Activated CD8-positive, alpha-beta T cell treated with anti-CD3 and anti-CD28 coated beads for 36 hours (primary cell): ENCODE results near the gene GPR4. TPM values are rescaled to one million over a fixed set of nuclear protein-coding genes. Genes with fewer than 3 reads are reported as not detected.
A peak's percentile ranks its signal among the peaks of the same experiment; 100 is the strongest.

Source experiments
- ATAC-seq: fragments of 200-7000 bp; cut with Tn5 transposase; one replicate; pipeline ENCODE4 v1.10.0; 2021; ENCODE audit warnings: mild to moderate bottlenecking, moderate library complexity
- CTCF ChIA-PET: fragments of 350-600 bp; sonication (Branson Sonifier 250); formaldehyde crosslinking; loops from one replicate; lab custom pipeline; 2021; ENCODE audit warnings: antibody characterized with exemption; lab: Charles Lee
- POLR2A ChIA-PET: fragments of 350-600 bp; sonication (Branson Sonifier 250); formaldehyde crosslinking; loops from one replicate; lab custom pipeline; 2021; ENCODE audit warnings: antibody characterized with exemption; lab: Charles Lee
- DNase-seq: peaks from one replicate; pipeline ENCODE4 v3.0.0-alpha.2; 2020
- H3K27ac Mint-ChIP-seq: one replicate; pipeline ENCODE4 v1.8.0; 2021; ENCODE audit warnings: mild to moderate bottlenecking, mixed read lengths
- H3K27me3 Mint-ChIP-seq: one replicate; pipeline ENCODE4 v1.8.0; 2021; ENCODE audit warnings: mixed read lengths
- H3K36me3 Mint-ChIP-seq: one replicate; pipeline ENCODE4 v1.8.0; 2021; ENCODE audit warnings: low read depth, mixed read lengths
- H3K4me1 Mint-ChIP-seq: one replicate; pipeline ENCODE4 v1.8.0; 2021; ENCODE audit warnings: low read depth, mixed read lengths
- H3K4me3 Mint-ChIP-seq: one replicate; pipeline ENCODE4 v1.8.0; 2021; ENCODE audit warnings: mild to moderate bottlenecking, moderate library complexity, mixed read lengths
- H3K9me3 Mint-ChIP-seq: one replicate; pipeline ENCODE4 v1.8.0; 2021; ENCODE audit warnings: mixed read lengths
- CTCF ChIP-seq: fragments of 200-600 bp; IDR thresholded peaks from one replicate; pipeline ENCODE4 v1.8.0; 2022; ENCODE audit warnings: antibody characterized with exemption, mild to moderate bottlenecking
- intact Hi-C: fragments of 100-400 bp; cut with micrococcal nuclease; formaldehyde crosslinking; loops from one replicate; pipeline ENCODE4 v1.10.0; 2022
- total RNA-seq, 2 experiments: library from RNA; stranded (reverse); gene quantifications; one replicate each; pipeline ENCODE4 v1.2.3, GENCODE V29; 2021

Gene GPR4
- total RNA-seq, 2 experiments from 2014 or later: not detected

- no peak for TF ChIP-seq CTCF
- Mint-ChIP-seq H3K9me3 (no peaks in the 10 kb centered on the region), H3K4me1 (peaks cover 10% of the 10 kb centered on the region), H3K36me3 (peaks cover 40% of the 10 kb centered on the region), H3K4me3 (no peak overlapping the region), H3K27me3 (no peaks in the 10 kb centered on the region), H3K27ac (no peak overlapping the region)
- POLR2A ChIA-PET: no interaction called here
- CTCF ChIA-PET: no interaction called here
- intact Hi-C loops: no loop called here
- DNase-seq: no peak
- no peak for ATAC-seq
These were observed 22.0 kb upstream of the GPR4 start for GRCh38 chr19:45623984-45624383.

- H3K36me3 Mint-ChIP-seq: peaks cover 41% of the 10 kb centered on the region
- no peaks in the 10 kb centered on the region for H3K9me3 Mint-ChIP-seq
- no peaks in the 10 kb centered on the region for H3K27me3 Mint-ChIP-seq
- TF ChIP-seq CTCF: no peak
- peaks cover 10% of the 10 kb centered on the region for H3K4me1 Mint-ChIP-seq
- CTCF ChIA-PET: interaction anchor here (1.0 kb wide), 1 partner anchor 71 kb away, joined by 3 read pairs; the partner anchor contains the start of gene QPCTL
- DNase-seq: no peak
- H3K4me3 Mint-ChIP-seq: no peak overlapping the region
- ATAC-seq: no peak
- intact Hi-C loops: no loop called here
- POLR2A ChIA-PET: no interaction called here
- H3K27ac Mint-ChIP-seq: peak overlapping the region; percentile 26
These were observed 20.0 kb upstream of the GPR4 start for GRCh38 chr19:45621976-45622503.

GRCh38 chr19:45621389-45621788 is 19.4 kb upstream of the GPR4 start:
- no peak for DNase-seq
- Mint-ChIP-seq H3K27me3 (no peaks in the 10 kb centered on the region), H3K9me3 (no peaks in the 10 kb centered on the region), H3K27ac (no peak overlapping the region), H3K36me3 (peaks cover 47% of the 10 kb centered on the region), H3K4me1 (peaks cover 10% of the 10 kb centered on the region), H3K4me3 (no peak overlapping the region)
- ATAC-seq: no peak
- TF ChIP-seq CTCF: no peak
- CTCF ChIA-PET: interaction anchor here (0.6 to 1.0 kb wide), 2 partner anchors 71 to 195 kb away, joined by 3 read pairs; partner anchors contain the start of gene QPCTL
- POLR2A ChIA-PET: interaction anchor here (0.6 kb wide), 1 partner anchor 203 kb away, joined by 3 read pairs; no protein-coding TSS in a partner anchor
- intact Hi-C loops: no loop called here

GRCh38 chr19:45616704-45617017 is 14.6 kb upstream of the GPR4 start:
- no peak for TF ChIP-seq CTCF
- ATAC-seq: no peak
- POLR2A ChIA-PET: interaction anchor here (0.7 to 5.2 kb wide), 3 partner anchors 20 to 30 kb away, joined by 4 to 30 read pairs (median 10); no protein-coding TSS in a partner anchor

More at GRCh38 chr19:45616704-45617017, 14.6 kb upstream of the GPR4 start:
- DNase-seq: no peak
- Mint-ChIP-seq H3K4me3 (no peak overlapping the region), H3K27me3 (no peaks in the 10 kb centered on the region), H3K27ac (no peak overlapping the region), H3K4me1 (peaks cover 23% of the 10 kb centered on the region), H3K9me3 (no peaks in the 10 kb centered on the region), H3K36me3 (peaks cover 58% of the 10 kb centered on the region)
- intact Hi-C loops: no loop called here
- CTCF ChIA-PET: interaction anchor here (1.5 to 2.0 kb wide), 2 partner anchors 10 to 26 kb away, joined by 6 to 7 read pairs; no protein-coding TSS in a partner anchor
